Activated naive CD4-positive, alpha-beta T cell treated with anti-CD3 and anti-CD28 coated beads, Interleukin-2, amount 50 U/mL, for 16 hours (primary cell): ENCODE measurements around the gene IL22RA1.

Experiments
- DNase-seq: peaks from one replicate; pipeline ENCODE4 v3.0.0-alpha.2; 2020

Gene IL22RA1

DNA sequence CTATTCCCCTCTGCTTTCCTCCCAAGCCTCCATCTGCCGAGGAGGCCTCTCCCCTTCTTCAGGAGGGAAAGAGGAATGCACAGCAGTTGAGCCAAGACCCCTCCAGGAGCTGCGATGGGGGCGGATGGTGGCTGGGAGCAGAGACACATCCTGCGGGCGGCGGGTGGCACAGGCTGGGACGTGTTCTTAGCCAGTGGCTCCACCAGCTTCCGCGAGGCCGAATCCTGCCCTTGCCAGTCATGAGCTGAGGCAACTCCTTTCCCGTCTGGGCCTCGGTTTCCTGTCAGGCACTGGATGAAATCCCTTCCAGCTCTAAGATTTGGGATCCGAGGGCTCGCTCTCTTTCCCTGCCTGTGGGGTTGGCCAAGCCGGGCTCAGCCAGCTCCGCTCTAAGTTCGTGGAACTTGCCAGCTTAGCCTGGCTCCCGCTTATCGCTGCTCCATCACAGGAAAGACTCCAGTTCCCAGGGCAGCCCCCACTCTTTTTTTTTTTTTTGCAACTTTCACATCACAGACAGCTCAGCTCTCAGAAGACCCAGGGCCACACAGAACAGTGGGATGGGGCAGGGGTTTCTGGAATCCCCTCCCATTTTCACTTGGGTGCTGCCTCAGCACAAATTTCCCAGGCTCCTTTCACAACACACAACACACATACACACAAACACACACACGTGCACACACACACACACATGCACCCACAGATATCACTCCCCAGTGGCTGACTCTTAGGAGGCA is 31.5 kb downstream of the IL22RA1 start:
- DNase-seq, result no peak

DNA sequence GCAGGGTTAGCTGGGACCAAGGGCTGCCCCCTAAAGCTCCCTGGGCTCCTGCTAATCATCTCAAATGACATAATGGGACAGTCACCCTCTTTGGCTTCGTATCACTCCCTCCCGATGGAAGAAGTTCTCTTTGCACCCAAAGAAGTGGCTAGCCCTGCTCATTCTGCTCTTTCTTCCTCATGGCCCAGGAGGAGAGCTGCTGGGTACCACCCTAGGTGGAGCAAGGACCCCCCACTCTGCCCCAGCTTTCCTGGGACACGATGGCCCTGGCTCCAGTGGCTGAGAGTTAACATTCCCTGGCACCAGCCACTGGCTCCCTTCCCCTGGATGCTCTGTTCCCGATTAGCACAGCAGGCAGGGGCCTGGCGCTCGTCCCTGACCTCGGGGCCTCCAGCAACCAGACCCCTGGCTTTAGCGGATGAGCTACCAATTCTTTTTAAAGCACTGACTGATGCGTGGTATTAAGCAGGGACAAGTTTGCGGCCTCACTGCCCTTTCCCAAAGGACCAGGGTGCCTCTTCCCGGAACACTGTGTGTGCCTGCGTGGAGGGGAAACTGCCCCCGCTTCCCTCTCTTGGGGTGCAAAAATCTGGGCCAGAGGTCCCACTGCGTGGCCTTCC is 32.2 kb downstream of the IL22RA1 start:
- no peak for DNase-seq

DNA sequence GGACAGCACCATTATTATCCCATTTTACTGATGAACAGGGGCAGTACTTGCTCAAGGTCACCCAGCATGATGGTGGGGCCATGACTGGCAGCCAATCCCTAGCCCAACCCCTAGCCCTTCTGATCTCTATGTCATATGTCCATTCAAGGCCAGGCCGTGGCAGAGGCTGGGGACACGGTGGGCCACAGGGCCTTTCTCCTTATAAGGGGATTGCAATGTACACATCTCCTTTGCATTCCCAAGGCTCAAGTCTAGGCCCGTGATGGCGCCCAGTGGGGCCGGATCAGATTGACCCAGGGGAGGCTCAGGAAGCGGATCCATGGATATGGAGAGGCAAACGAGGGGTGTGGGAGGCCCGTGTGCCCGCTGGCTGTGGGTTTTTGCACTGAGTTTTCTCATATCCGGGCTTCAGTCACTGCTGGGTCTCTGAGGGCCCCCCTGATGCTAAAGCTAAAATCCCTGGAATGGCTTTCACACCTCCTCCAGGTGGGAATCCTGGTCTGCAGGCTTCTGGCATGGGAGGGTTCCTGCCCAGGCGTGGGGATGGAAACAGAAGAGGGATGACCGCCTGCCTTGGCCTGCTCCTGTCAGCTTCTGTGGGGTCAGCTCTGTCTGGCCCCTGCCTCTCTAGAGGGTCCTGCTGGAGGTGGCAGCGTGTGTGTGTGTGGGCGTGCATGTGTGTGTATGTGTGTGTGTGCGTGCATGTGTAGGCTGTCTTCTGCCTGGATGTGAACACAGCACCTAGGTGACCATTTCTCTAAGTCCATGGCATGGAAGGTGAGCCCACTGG is 33.1 kb downstream of the IL22RA1 start:
- no peak for DNase-seq

DNA sequence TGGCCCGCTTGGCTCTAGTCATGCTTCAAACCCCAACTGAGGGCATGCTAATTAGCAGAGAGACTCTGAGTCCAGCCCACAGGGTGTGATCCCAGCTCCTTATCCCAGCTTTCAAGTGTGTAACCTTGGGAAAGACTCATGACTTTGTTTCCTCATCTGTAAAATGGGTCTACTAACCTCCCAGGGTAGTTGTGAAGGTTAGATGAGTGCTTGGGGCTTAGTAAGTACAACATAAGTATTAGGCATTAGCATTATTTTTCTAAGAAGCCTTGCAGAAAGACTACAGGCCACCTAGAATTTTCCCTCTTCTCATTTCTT is 33.8 kb downstream of the IL22RA1 start:
- no peak for DNase-seq

DNA sequence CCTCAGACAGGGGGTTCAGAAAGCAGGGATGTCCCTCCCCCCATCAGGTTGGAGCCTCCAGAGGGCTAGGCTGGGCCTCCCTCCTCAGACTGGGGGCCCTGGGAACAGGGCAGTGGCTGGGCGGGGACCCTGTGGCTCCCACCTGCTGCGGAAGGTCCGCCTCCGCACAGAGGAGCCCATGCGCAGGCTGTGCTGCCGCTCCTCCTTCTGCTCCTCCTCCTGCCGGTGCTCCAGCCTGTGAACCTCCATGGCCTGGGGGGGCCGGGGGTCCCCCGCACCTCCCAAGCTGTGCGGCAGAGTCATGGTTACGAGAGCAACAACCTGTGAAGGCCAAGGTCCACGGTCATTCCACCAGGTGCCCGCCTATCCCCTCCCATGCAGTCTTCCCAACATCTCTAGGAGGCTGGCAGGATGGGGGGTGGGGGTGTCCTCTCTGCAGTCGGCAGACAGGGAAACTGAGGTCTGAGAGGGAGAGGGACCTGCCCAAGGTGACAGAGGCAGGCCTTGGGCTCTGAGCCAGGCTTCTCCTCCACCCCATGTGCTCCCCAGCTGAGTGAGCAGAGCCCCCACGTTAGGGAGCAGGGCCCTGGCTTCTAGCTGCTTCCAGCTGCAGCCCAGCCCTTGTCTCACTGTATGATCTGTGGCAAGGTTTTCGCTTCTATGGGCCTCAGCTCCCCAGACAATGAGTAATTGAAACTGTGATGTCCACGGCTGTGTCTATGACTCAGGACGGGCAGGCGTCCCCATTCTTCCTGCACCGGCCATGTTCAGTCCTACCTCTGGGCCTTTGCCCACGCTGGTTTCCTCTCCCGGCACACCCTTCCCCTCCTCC is 34.4 kb downstream of the IL22RA1 start:
- DNase-seq, result no peak

DNA sequence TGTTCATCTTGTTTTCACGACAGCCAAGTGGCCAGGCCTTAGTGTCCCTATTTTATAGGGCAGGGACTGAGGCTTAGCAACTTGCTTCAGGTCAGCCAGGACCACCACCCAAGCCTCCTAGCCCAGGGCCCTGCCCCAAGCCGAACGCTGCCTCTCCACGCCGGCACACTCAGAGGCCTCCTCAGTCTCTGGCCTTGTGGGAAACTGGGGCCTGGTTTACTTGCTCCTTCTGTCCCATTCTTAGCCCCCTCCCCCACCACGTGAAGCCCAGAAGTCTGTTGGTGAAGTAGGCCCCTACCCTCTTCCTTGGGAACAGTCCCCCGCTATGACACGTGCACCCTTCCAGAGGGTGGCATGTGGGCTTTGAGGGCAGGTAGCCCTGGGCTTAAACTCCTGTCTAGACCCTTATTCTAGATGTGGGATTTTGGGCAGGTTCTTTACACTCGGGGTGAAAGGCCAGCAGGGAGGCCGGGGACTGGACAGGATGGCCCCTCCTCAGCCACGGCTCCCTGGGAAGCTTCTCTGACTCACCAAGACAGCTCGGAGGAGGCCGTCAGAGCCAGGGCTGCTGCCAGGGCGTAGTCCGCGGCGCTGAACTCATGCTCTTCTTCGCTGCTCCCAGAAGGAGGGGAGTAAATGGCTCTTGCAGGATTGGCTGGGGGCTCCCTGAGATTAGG is 35.3 kb downstream of the IL22RA1 start:
- no peak for DNase-seq

DNA sequence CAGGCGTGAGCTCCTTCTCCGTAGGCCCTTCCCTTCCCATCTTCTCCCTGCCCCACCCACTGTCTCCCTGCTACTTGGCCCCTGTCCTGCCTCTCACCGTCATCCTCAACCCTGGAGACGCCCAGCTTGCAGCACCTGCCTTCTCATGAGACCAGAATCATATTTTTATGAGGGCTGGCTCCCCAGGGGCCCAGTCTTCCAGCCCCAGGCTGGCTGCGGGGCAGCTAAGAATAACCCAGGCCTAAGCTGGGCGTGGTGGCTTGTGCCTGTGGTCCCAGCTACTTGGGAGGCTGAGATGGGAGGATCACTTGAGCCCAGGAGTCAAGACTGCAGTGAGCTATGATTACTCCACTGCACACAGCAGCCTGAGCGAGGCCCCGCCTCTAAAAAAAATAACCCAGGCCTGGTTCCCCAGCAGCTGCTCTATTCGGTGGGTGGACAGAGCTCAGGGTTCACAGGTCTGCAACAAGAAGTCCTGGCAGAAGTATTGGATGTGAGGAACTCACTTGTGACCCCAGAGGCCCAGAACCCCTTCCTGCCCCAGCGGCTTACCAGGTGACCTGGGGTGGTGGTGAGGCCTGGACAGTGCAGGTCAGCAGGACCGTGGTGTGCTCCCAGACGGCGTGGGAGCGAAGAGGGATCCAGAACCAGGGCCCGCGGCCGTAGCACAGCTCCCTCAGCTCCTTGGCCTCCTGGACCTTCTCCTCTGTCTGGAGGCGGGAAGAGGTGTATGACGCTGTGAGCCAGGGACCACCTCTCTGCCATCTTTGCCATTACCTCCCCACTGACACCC is 37.4 kb downstream of the IL22RA1 start:
- no peak for DNase-seq

DNA sequence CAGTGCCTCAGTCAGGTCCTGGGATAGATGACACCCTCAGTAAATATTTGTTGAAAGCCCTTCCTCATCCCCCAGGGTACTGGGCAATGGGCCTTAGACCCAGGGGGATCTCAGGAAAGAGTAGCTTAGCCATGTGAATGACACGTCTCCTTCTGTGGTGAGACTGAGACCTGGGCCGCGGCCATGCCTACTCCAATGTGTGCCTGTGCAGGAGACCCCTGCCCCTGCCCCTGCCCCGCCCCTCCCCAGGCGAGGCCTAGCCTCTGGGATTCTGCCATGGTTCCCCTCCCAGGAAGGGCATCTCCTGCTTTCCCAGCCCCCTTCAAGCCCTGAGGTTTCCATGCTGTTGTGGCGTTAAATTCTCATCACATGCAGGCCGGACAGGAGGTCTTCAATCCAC is 38.1 kb downstream of the IL22RA1 start:
- no peak for DNase-seq

DNA sequence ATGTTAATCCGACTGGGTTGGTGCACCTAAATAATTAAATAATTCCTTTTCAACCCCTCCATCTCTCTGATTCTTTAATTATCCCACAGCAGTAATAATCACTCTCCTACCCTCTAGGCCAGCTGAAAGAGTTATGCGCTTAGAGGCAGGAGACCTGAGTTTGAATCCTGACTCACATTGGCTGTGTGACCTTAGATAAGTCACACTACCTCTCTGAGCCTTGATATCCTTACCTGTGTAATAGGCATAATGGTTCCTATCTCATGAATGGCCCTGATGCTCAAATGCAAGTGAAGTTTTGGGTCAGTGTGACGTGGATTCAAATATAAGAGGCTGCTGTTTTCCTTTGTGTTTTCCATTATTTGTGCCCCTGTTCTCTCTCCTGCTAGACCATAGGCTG is 39.1 kb downstream of the IL22RA1 start:
- DNase-seq, result no peak

DNA sequence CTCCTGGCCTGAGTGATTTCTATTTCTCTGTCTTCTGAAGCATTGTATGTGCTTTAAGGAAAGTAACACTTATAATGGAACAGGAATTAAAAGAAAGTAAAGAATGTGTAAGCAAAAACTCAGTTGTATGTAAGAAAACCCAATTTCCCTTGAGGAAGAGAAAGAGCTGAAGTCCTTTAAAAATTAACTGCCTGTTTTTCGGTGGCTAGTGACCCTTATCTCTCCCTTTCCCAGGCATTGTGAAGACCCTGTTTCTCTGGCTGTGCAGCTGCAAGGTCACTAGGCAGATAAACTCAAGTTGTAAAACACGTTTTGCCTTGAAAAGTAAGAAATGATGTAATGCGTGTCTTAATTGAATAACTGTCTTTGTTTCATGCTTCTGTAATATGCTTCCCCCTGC is 39.5 kb downstream of the IL22RA1 start:
- no peak for DNase-seq

DNA sequence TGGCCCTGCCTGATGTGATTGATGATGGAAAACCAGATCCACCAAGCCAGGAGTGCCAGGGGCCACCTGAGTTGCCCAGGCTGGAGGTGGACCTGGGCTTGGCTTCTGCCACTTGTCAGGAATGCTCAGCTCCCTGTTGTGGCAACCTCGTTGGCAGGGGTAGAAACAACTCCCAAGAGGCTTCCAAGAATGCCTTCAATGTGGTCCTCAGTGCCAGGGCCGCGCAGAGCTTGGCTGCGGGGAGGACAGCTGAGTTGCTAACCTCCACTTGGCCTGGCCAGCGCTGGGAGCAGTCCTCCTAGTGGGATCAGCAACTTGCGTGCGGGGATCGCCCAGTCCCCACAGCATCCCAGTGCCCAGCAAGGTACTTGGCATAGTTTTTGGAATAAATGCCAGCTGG is 40.0 kb downstream of the IL22RA1 start:
- no peak for DNase-seq

DNA sequence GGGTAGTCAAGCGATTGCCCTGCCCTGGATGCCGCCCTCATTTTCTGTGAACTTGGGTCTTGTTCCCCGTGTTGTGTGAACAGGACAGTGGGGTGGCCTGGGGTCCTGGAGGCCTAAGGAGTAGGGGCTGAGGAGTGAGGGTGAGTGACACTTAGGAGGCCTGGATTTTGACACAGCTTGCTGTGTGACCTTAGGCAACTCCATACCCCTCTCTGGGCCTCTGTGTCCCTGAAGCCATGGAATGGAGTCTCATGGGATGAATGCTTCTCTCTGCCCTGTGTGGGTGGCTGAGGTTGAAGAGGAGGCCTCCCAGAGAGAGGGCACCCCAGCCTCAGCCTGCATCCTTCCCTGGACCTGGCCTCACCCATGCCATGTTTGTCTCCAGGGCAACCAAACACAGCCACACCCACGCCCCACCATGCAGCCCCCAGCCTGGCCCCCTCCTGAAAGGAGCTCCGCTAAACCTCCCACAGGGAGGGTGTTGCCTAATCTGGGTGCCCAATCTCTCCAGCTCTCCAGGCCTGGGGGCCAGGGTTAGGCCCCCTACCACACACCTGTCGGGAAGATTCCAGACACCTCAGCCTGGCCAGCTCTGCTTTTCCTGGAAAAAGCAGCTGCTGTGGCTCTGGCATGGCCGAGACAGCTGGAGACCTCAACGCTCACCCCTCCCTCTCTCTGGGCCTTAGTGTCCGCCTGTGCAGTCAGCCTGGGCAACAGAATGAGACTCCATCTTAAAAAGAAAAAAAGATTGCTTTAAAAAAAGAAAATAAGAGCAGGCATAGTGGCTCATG is 40.9 kb downstream of the IL22RA1 start:
- no peak for DNase-seq

DNA sequence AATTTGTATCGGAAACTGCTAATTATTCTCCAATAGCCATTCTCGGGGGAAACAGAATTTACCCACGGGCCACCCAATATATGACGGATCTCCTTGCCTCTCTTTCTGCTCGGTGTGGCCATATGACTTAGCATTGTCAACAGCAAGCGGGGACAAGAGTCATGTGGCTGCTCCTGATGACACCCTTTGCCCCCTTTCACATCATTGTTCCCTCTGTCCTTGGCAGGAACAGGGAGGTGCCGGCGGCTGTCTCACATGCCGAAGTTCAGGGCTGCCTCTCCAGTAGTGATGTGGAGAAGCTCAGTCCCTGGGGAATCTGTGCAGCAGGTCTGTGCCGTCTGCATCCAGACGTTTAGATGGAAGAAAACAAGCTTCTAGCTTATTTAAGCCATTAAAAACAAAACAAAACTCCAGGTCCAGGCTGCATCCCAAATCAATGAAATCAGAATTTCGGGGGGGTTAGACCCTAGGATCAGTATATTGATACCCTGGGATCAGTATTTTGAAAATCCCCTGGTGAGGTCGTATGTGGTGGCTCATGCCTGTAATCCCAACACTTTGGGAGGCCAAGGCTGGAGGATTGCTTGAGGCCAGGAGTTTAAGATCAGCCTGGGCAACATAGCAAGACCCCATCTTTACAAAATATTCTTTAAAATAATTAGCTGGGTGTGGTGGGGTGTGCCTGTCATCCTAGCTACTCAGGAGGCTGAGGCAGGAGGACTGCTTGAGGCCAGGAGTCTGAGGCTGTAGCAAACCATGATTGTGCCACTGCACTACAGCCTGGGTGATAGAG is 41.8 kb downstream of the IL22RA1 start:
- no peak for DNase-seq

DNA sequence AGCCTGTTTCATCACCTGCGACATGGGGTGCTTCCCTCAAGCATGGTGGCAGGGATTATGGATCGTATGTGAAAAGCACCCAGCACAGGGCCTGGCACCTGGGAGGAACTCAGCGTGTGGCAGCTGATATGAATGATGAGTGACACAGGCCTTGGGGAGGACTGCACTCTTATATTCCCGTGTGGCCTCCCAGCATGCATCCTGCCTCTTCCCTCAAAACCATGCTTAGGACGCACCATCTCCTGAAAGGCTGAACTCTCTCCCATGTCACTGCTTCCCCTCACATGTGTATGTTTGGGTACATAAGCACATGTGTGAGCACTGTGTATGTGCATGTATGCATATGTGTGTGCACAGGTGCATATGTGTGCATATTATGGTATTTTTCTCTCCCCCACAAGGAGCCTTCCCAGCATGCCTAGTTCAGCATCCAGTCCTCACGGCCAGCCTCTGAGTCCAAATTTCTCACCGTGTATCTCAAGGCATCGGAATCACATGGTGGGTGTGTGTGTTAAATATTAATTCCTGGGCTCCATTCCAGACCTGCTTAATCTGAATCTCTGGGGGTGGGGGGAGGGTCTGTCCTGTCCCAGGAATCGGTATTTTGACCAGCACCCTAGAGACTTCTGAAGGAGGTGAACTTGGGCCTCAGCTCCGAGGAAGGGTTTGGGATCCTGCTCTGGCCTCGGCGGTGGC is 43.8 kb downstream of the IL22RA1 start:
- DNase-seq, result no peak

DNA sequence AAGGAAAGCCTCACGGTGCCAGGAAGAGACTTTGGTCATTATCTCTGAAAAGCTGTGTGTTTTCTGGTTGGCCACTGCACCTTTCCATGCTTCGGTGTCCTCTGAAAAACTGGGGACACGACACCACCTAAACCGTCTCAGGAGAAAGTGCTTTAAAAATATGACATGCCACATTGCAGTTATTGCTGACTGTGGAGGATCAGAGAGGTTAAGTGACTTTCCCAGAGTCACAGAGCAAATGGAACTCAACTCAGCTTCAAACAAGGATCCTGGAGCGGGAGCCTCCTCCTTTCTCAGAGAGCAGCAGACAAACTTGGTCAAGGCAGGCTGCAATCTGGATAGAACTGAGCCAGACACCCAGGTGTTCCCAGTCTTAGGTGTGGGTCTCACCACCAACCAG is 44.8 kb downstream of the IL22RA1 start:
- DNase-seq, result no peak

DNA sequence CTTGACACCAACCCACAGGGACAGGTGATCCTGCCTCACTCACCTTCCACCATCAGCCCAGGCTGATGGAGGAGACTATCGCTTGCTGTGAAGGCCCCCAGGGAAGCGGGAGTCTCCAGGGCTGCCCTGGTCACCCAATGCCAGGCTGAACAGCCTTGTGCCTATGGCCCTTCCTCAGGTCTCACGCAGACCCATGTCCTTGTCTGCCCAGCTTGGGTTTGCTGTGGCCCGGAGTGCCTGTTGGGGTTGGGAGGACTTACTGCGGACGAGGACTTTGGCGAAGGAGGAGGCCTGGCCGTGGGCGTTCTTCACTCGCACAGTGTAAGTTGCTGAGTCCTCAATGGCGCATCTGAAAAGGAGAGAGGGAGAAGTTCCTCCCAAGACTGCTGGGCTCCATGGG is 45.3 kb downstream of the IL22RA1 start:
- DNase-seq, result no peak

DNA sequence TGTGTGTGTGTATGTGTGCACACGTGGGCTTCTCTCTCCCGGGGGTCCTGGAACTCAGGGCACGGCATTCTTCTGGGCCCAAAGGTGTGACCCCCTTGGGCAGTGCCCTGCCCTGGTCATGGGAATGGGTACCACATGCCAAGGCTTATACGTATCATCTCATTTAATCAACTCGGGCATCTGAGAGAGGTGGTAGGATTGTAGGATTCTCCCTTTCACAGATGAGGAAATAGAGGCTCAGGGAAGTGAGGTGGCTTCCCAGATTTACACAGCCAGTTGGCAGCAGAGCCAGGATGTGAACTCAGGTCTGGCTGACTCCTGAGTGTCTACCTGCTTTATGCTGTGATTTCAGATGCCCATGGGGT is 46.2 kb downstream of the IL22RA1 start:
- DNase-seq, result no peak

DNA sequence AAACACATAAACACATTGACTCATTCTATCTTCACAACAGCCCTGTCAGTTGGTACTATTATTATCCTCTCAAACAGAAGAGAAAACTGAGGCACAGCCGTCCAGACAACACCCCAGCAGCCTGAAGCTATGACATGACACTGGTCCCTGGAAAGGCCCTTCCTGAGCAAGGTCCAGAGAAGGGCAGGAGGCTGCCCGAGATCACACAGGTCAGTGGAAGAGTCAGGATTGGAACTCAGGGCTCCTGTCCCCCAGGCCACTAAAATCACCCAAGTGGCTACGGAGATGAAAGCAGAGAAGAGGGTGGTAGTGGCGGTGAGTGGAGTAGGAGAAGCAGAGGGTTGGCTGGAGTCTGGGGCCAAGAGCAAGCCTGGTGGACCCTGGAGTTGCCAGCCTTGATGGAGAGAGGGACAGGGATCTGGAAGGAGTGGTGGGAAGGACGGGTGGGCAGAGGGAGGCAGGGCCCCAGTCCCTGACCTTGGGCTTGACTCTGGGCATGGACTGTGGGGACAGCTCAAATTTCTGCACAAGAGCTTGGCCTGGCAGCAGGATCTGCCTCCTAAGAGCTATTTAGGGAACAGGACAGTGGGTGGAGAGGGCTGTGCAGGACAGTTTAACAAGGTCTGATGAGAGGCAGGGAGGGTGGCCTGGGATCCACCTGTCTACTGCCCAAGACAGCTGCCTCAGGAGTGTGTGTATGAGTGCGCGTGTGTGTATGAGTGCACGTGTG is 46.8 kb downstream of the IL22RA1 start:
- no peak for DNase-seq
